ENCODE data around the gene ATXN1.
"Not testable (repeated sequence)": the region's sequence is repeated elsewhere in the genome, so short reads cannot be mapped to it uniquely, and the experiment has no call there.

The ATXN1 gene

DNA sequence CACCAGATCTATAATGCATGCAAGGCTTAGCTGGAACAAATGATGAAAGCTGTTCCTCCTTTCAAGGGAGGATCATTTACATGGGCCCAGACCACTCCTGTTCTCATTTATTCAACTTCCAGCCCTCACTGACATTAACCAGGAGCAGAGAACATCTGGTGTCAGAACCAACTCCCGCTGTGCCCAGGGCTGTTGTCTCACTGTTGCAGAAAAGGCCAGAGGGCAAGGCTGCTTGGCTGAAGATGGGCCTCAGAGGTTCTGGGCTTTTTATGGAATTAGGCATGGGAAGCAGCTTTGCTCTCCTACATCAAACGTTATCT is 358.7 kb downstream of the ATXN1 start:
- no peak for DNase-seq

GRCh38 chr6:16400248-16400760 is 361.0 kb downstream of the ATXN1 start:
- no peak for DNase-seq

DNA sequence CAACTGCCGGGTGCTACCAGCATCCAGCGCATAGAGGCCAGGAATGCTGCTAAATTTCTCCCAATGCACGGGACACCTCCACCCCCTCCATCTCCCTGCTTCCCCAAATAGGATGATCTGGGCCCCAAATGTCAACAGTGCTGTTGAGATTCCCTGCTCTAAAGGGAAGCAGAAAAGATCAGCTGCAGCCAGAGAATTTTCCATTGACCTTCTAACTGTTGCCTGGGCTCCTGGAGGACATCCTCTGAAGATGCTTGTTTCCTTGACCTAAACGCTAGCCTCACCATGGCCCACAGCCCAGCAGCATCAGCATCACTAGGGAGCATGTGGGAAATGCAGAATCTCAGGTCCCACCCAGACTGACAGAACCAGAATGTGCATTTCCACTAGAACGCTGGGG is 361.6 kb downstream of the ATXN1 start:
- DNase-seq = no peak

DNA sequence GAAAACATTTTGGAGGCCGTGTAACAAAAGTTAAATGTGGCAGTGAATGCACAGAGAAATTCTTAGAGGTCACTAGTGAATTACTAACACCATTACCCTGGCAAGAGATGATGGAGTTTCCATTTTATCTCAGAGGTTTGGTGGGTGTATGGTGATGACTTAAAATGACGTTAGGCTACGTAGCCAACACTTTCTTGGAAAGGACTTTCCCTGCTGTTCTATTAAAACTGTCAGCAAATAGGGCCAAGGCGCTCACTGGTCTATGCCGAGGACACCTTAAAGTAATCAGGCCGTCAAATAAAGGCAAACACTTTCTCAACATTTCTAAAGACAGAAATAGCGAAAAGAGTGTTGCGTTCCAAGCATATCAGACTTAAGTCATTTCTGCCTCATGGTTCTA is 362.1 kb downstream of the ATXN1 start:
- DNase-seq = no peak

DNA sequence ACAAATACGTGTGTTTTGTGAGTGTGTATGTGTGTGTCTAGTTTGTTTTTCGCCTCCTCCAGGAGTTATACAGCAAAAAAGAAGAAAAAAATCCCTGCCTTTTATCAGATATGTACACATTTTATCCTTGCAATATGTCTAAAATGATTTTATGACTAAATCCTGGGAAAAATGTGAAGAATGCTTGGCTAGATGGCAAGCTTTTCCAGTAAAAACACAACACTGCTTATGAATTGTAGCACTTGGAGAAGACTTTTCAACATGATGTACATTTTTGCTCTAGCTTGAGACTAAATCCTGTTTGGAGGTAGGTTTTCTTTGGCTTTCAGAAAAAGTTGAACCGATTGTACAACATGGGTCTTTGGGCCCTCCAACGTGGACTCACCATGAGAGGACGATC is 362.7 kb downstream of the ATXN1 start:
- no peak for DNase-seq

DNA sequence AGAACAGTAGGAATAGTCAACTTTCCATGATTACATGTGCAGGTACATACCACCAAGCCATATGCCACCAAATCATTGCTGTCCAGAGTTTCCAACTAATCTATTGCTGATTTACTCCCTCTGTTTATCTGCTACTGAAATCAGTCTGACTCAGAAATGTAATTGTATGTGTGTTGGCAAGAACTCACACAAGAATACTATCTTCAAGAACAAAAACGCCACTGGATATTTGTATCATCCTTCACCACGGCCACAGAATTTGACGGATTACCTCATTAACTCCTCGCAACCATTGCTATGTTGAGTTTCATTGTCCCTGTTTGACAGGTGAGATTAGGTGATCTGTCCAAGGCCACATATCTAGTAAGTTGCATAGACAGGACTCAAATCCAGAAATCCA is 363.6 kb downstream of the ATXN1 start:
- DNase-seq = no peak

GRCh38 chr6:16396497-16397319 is 364.6 kb downstream of the ATXN1 start:
- no peak for DNase-seq

GRCh38 chr6:16394632-16395031 is 366.6 kb downstream of the ATXN1 start:
- DNase-seq = no peak

- DNase-seq = no peak
These were observed 367.9 kb downstream of the ATXN1 start for GRCh38 chr6:16393326-16393725.

DNA sequence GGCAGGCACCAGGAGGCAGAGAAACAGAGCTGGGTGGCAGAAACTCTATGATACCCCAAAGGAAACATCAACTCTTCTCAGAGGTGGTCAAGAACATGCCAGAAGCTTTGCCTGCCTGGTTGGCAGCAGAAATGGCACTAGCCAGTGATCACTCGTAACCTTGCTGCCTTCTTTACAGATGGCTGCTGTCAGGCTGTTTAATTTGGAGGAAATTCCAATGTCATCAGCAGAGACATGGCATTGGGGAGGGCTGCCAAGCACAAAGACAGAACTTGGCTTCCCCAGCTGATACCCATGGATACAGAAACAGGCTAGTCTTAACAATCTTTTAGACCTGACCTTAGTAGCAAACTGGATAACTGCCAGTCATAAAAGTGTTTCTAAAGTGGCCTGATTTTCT is 369.2 kb downstream of the ATXN1 start:
- DNase-seq = no peak

DNA sequence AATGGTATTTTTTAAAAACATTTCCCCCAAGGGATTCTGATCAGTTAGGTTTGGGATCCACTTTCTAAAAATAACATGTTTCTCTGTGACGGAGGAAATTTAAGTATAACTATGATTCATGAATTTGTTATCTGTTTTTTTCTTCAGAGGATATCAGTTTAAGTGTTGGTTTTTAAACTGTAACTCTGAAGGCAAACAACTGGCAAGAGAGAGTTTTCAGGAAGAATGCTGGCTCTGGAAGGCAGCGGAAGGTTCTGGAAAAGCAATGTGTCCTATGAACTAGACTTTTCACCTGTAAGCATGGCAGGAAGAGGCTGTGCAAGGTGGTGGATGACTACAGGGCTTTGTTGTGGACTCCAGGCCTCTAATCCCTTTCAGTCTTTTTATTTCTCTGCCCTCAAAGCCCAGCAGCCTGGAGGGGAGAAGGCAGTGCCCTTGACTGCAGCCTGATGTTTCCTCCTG is 369.8 kb downstream of the ATXN1 start:
- DNase-seq = no peak

DNA sequence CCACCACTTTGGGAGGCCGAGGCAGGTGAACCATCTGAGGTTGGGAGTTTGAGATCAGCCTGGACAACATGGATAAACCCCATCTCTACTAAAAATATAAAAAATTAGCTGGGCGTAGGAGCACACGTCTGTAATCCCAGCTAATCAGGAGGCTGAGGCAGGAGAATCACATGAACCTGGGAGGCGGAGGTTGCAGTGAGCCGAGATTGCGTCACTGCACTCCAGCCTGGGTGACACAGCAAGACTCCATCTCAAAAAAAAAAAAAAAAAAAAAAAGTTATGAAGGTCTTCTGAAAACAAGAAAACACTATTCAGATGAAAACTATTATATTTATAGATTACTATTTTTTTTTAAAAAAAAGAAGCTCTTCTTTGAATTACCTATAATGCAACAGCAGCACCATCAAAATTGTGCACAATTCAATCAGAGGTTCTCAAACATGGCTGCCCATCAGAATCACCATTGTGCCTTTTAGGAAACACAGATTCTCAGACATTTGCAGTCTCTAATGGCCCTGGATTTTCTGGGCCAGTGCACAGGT is 370.3 kb downstream of the ATXN1 start:
- DNase-seq = not testable (repeated sequence)

DNA sequence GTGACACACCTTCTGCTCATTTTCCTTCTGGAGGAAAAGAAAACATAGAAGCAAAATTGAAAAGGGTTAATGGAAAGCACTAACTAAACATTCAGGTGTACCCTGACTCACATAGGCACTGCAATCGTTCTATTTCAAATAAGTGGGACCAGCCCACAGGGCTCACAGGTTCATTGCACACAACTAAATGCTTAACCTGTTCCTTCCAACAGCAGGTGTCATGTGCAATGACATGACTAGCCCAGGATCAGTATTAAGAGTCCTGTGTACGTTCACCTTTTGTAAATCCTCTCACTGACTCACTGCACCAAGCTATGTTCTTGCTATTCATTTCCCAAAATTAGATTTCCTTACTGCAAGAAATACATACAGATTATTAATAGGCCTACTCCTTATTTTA is 371.6 kb downstream of the ATXN1 start:
- no peak for DNase-seq

- DNase-seq = no peak
These were observed 372.8 kb downstream of the ATXN1 start for GRCh38 chr6:16388488-16388887.

- no peak for DNase-seq
These were observed 375.2 kb downstream of the ATXN1 start for GRCh38 chr6:16386057-16386456.

DNA sequence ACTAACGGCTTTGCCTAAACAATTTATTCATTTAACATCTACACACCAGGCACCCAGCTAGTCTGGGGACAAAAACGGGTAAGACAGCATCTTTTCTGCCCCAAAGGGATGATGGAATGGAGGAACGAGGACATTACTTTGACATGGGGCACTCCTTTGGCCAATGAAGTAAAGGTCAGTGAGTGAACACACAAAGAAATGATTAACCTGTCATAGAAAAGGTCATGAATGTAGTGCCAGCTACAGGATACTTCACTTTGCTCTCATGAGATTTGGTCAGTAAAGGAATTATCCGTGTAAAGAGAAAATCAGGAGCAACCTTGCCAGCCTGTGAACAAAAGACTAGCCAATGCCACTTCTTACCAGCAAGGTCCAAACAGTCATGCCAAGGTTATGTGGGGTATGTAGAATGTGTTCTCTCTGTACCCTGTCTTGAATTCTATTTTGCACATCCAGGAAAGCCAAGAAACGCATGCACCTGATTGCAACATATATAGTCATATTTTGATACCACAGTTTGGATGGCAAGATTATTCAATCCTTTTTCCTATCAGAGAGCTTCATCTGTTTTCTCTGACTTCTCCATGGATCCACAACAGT is 377.6 kb downstream of the ATXN1 start:
- no peak for DNase-seq

GRCh38 chr6:16381968-16382367 is 379.3 kb downstream of the ATXN1 start:
- DNase-seq = not testable (repeated sequence)

DNA sequence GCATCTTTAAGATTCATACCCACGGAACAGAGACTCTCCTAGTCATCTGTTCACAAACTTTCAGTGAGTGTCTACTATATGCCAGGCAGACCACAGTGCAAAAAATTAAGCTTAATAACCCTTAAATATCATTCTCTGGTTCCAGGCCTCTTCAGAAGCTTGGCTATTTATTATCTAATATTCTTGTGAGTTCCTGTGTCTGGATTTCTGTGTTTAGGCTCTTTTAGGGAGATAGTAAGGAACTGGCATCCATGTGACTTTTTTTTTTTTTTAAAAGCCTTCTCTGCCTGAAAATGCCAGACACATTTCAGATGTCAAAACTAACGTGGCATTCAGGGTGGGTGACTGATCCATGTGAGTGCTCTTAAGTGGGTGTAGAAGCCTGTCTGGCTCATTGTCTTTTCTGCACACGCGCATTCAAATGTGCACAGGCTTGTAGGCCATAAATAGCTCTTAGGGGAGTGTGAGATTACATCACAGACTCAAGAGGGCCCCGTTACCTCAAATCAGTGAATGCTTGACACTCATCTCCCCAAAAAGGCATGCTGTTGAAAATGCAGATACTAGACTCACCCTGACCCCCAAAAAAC is 380.9 kb downstream of the ATXN1 start:
- no peak for DNase-seq

GRCh38 chr6:16378360-16378759 is 382.9 kb downstream of the ATXN1 start:
- DNase-seq = not testable (repeated sequence)

DNA sequence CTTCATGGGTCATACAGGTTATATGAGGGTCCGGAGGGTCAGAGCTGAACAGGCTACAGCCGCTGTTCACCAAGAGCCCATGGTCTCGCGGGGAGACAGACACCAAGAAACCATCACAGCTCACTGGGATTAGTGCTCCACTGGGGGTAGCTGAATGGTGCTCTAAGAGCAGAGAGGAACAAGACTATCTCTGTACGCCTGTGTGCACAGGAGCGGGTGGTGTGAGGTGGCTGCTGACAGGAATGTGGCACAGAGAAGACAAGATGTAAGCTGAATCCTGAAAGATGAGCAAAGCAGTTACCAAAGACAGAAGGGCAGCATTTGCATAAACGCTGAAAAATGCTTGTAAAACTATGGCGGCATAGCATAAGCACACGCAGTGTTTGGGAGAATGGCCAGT is 383.8 kb downstream of the ATXN1 start:
- no peak for DNase-seq

DNA sequence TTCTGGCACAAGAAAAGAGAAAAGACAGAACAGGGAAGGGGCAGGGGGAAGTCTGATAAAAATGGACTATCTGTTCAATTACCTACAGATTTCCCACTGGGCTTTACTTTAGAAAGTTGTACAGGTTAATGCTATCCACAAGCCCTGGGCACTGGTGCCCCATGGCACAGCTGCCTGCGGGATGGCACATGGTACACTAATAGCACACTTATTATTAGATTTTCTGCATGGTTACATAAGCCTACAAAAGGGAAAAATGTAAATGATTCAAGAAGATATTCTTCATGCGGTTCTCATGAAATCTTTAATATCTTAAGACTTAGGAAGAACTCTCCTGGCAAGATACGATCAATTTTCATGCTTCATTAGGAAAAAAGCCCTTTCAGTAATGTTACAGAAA is 385.4 kb downstream of the ATXN1 start:
- no peak for DNase-seq

DNA sequence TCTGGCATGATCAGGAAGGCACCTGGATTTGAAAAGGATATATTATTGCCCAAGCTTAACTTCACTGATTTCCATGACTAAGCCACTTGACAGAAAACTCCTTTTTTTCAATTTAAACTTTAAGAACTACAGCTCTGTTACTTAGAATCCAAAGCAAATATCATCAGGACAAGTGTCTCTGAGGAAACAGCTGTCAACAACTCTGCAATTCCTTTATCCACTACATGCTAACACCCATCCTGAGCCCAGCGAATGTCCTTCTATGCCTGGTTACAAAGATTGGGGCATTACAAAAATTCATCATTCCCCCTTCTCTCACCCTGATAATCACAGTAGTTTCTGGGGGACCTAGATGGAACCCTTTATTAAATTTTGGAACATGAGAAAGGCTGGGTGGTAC is 386.1 kb downstream of the ATXN1 start:
- no peak for DNase-seq

- no peak for DNase-seq
These were observed 386.6 kb downstream of the ATXN1 start for GRCh38 chr6:16374461-16375200.
